Stomach (tissue), 19 donors: ENCODE measurements around the gene RMND5A. TPM values are rescaled to one million over a fixed set of nuclear protein-coding genes. Genes with fewer than 3 reads are reported as not detected.
"Not testable (repeated sequence)": the region's sequence is repeated elsewhere in the genome, so short reads cannot be mapped to it uniquely, and the experiment has no call there.

Source experiments
- DNase-seq, 2 donors: peaks; one replicate each; pipeline versions ENCODE4 v3.0.0 to v3.0.0-alpha.2; 2013 to 2019
- H3K27ac ChIP-seq, 5 donors: fragments of 200-600 bp in 4 of 5; sonication (generic) in 4 of 5; one replicate each; pipeline ENCODE4 v1.5.1; 2013 to 2019; ENCODE audit warnings: mild to moderate bottlenecking in 1 of 5, moderate library complexity in 1 of 5
- H3K27me3 ChIP-seq, 3 donors: fragments of 200-600 bp; sonication (generic); one replicate each; pipeline ENCODE4 v1.5.1; 2017 to 2019; ENCODE audit warnings: mixed run types in 1 of 3
- H3K36me3 ChIP-seq, 4 donors: fragments of 200-600 bp; sonication (generic); 1 replicate in 3 of 4; 2 replicates in 1 of 4; pipeline ENCODE4 v1.5.1; 2016 to 2019
- H3K4me1 ChIP-seq, 4 donors: fragments of 200-600 bp; sonication (generic); one replicate each; pipeline ENCODE4 v1.5.1; 2016 to 2019
- H3K4me3 ChIP-seq, 4 donors: fragments of 200-600 bp; sonication (generic) in 3 of 4; one replicate each; pipeline ENCODE4 v1.5.1; 2016 to 2019; ENCODE audit warnings: mild to moderate bottlenecking in 1 of 4
- H3K9me3 ChIP-seq, 4 donors: fragments of 200-600 bp; sonication (generic); one replicate each; pipeline ENCODE4 v1.5.1; 2016 to 2019
- EP300 ChIP-seq: sonication (generic); formaldehyde crosslinking; IDR thresholded peaks from one replicate; pipeline ENCODE4 v1.6.1; 2017; ENCODE audit warnings: antibody characterized with exemption
- POLR2A ChIP-seq, 4 donors: fragments of 450-650 bp; IDR thresholded peaks; one replicate each; pipeline ENCODE4 v1.6.1; 2016; ENCODE audit warnings: antibody characterized with exemption in 4 of 4, control low read depth in 2 of 4, mild to moderate bottlenecking in 1 of 4, moderate library complexity in 1 of 4
- POLR2AphosphoS5 ChIP-seq, 3 donors: sonication (generic); formaldehyde crosslinking; IDR thresholded peaks; one replicate each; pipeline ENCODE4 v1.6.1; 2016; ENCODE audit warnings: antibody characterized with exemption in 3 of 3
- WGBS, 5 donors: extraction: QIAGEN DNeasy Blood & Tissue Kit in 3 of 5; methylation state at CpG; one replicate each; pipeline versions ENCODE4 v1.1.5 to v1.1.7; 2013 to 2018; 5-methylcytosine and 5-hydroxymethylcytosine counted together
- intact Hi-C: fragments of 100-400 bp; cut with DNase I; formaldehyde crosslinking; loops from one replicate; pipeline ENCODE4 v1.15.1; 2023; ENCODE audit warnings: low total_unique reads
- long read RNA-seq, 10 donors: transcript quantifications; one replicate each; lab custom pipeline, GENCODE V29; 2026
- polyA plus RNA-seq, 3 donors: library from polyadenylated mRNA; stranded (reverse); fragments of 200-250 nt; gene quantifications; one replicate each; pipeline ENCODE4 v1.2.3, GENCODE V29; 2013
- total RNA-seq, 5 donors: library from RNA; depleted of rRNA; stranded (reverse); fragments of >200 nt; gene quantifications; one replicate each; pipeline versions ENCODE4 v1.1.0 to v1.2.3, GENCODE V29; 2014 to 2016
- TF ChIP-seq, protein P1 (sequence below), 7 experiments: fragments of 450-650 bp in 4 of 7; fragments of 200-600 bp in 3 of 7; sonication (generic) in 3 of 7; IDR thresholded peaks; one replicate each; pipeline ENCODE4 v1.5.1; 2016 to 2019; ENCODE audit warnings: antibody characterized with exemption in 7 of 7, control low read depth in 2 of 7, mild to moderate bottlenecking in 1 of 7
- donor health status: healthy with polysubstance abuse.
- donor health status: Bipolar disorder and iron deficiency.
- donor health status: healthy.

RMND5A gene
- 100 to 1,000 TPM in 1 of 5 donors, 10 to 100 TPM in 4; 19.8 to 111 (median 46.9) TPM for total RNA-seq
- polyA plus RNA-seq: 1 to 10 TPM; 7.3 to 9.5 (median 8.9) TPM
- long read RNA-seq, donor 1: 0 reads
- long read RNA-seq, donor 2, full-length matches to known transcripts: 4 of 4 reads
- long read RNA-seq, donor 2, partial matches to known transcripts: 0 of 4 reads
- long read RNA-seq, donor 2, other reads (novel, unspliced or antisense): 0 of 4 reads
- long read RNA-seq, donor 3, full-length matches to known transcripts: 2 of 2 reads
- long read RNA-seq, donor 3, partial matches to known transcripts: 0 of 2 reads
- long read RNA-seq, donor 3, other reads (novel, unspliced or antisense): 0 of 2 reads
- long read RNA-seq, donor 4: 0 reads
- long read RNA-seq, donor 5, full-length matches to known transcripts: 4 of 4 reads
- long read RNA-seq, donor 5, partial matches to known transcripts: 0 of 4 reads
- long read RNA-seq, donor 5, other reads (novel, unspliced or antisense): 0 of 4 reads
- long read RNA-seq, donor 6: 0 reads
- long read RNA-seq, donor 7, full-length matches to known transcripts: 5 of 5 reads
- long read RNA-seq, donor 7, partial matches to known transcripts: 0 of 5 reads
- long read RNA-seq, donor 7, other reads (novel, unspliced or antisense): 0 of 5 reads
- long read RNA-seq, donor 8, full-length matches to known transcripts: 4 of 4 reads
- long read RNA-seq, donor 8, partial matches to known transcripts: 0 of 4 reads
- long read RNA-seq, donor 8, other reads (novel, unspliced or antisense): 0 of 4 reads
- long read RNA-seq, donor 9, full-length matches to known transcripts: 1 of 1 reads
- long read RNA-seq, donor 9, partial matches to known transcripts: 0 of 1 reads
- long read RNA-seq, donor 9, other reads (novel, unspliced or antisense): 0 of 1 reads
- long read RNA-seq, donor 10: 0 reads

- peak within 1 kb of the TSS; percentile 85 to 97 (median 91) for H3K27ac ChIP-seq
- H3K4me1 ChIP-seq, H3K9me3 ChIP-seq, H3K27me3 ChIP-seq, H3K36me3 ChIP-seq, intact Hi-C loops: not testable (repeated sequence)
- H3K4me3 ChIP-seq: peak within 1 kb of the TSS; percentile 60 to 70 (median 68)
- peak in 2 of 3 donors; percentile 32 to 60 for TF ChIP-seq POLR2AphosphoS5 (IDR thresholded peaks at IDR 0.05)
- DNase-seq: peak; percentile 94 to 96
- WGBS, 5 donors: 0 to 1% (median 0%) methylated on average over 23 to 70 of the region's 95 CpGs
Measured at GRCh38 chr2:86719637-86720539, at the start of gene RMND5A. Gene RMND5A (plus strand): TSS chr2:86720291. CDS start chr2:86720668, 377 bp downstream.

DNA sequence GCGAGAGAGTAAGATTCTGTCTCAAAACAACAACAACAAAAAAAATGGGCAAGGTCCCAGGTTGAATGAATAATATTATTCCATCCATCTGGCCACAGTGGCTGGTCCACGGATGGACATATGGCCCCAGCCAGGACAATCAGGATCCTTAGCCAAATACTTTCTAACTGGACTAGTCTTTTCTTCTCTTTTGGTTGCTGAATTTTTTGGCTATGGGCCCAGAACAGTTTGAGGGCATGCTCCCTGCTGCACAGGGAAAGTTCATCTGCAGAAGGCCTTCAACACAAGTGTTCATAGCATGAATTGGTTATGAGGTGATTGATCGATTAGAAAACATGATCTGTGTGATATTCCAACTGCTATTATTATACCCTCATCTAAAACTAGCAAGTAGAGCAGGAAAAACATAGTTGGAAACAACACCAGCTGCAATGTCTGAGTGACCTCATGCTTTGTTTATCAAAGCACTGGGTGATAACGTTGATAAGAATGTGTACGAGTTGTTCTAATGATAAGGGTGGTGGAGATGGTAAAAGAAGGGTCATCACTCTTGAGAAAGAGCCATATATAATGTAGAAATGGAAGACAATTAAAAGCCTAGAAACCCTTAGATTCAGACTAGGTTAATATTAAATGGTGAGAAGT, 48.6 kb upstream of the RMND5A start:
- intact Hi-C loops: no loop called here
- H3K27me3 ChIP-seq: no peaks in the 10 kb centered on the region
- WGBS, 5 donors: 35 to 45% (median 43%) methylated on average over 5 of the region's 5 CpGs
- H3K4me1 ChIP-seq: peaks cover 0 to 12% (median 9%) of the 10 kb centered on the region in 4 donors
- peak in 1 of 2 donors; percentile 28 for DNase-seq
- H3K9me3 ChIP-seq: no peaks in the 10 kb centered on the region
- TF ChIP-seq EP300: no peak
- TF ChIP-seq POLR2AphosphoS5 (IDR thresholded peaks at IDR 0.05): peak in 1 of 3 donors; percentile 31
- no peaks in the 10 kb centered on the region for H3K36me3 ChIP-seq
- H3K4me3 ChIP-seq: no peak overlapping the region
- H3K27ac ChIP-seq: peak overlapping the region in 1 of 5 donors; percentile 16

- TF ChIP-seq, protein P1, sequence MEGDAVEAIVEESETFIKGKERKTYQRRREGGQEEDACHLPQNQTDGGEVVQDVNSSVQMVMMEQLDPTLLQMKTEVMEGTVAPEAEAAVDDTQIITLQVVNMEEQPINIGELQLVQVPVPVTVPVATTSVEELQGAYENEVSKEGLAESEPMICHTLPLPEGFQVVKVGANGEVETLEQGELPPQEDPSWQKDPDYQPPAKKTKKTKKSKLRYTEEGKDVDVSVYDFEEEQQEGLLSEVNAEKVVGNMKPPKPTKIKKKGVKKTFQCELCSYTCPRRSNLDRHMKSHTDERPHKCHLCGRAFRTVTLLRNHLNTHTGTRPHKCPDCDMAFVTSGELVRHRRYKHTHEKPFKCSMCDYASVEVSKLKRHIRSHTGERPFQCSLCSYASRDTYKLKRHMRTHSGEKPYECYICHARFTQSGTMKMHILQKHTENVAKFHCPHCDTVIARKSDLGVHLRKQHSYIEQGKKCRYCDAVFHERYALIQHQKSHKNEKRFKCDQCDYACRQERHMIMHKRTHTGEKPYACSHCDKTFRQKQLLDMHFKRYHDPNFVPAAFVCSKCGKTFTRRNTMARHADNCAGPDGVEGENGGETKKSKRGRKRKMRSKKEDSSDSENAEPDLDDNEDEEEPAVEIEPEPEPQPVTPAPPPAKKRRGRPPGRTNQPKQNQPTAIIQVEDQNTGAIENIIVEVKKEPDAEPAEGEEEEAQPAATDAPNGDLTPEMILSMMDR (IDR thresholded peaks at IDR 0.05): no peak
- TF ChIP-seq POLR2AphosphoS5 (IDR thresholded peaks at IDR 0.05) (no peak), EP300 (no peak), POLR2A (IDR thresholded peaks at IDR 0.05) (no peak)
- no peaks in the 10 kb centered on the region for H3K36me3 ChIP-seq
- H3K27me3 ChIP-seq: no peaks in the 10 kb centered on the region
- intact Hi-C loops: no loop called here
- WGBS, 5 donors: 83 to 96% (median 89%) methylated on average over 3 of the region's 3 CpGs
- H3K27ac ChIP-seq: no peak overlapping the region
- DNase-seq: peak in 1 of 2 donors; percentile 5
- peaks cover 0 to 12% (median 9%) of the 10 kb centered on the region in 4 donors for H3K4me1 ChIP-seq
- H3K9me3 ChIP-seq: no peaks in the 10 kb centered on the region
- H3K4me3 ChIP-seq: no peak overlapping the region
Measured at GRCh38 chr2:86672027-86672545, 48.0 kb upstream of the RMND5A start.

DNA sequence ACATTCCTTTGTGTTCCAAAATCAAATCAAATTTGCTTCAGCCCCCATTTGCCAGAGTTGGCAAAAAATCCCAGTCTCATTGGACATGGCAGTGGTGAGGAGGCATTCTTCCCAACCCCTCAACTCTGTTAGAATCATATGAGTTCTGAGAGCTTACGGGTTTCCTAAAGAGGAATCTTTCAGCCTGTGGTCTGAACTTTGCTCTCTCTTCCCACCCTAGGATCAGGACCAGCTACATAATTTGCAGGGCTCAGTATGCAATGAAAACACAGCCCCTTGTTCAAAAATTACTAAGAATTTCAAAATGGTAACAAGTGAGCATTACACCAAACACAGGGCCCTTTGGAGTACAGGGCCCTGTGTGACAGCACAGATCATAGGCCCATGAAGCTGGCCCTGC, 47.1 kb upstream of the RMND5A start:
- H3K27me3 ChIP-seq: no peaks in the 10 kb centered on the region
- H3K9me3 ChIP-seq: no peaks in the 10 kb centered on the region
- no peak for TF ChIP-seq POLR2AphosphoS5 (IDR thresholded peaks at IDR 0.05)
- TF ChIP-seq POLR2A (IDR thresholded peaks at IDR 0.05): no peak
- no peak for TF ChIP-seq EP300
- TF ChIP-seq, protein P1 (IDR thresholded peaks at IDR 0.05): no peak
- no peak for DNase-seq
- no peak overlapping the region for H3K4me3 ChIP-seq
- no peak overlapping the region for H3K27ac ChIP-seq
- peaks cover 0 to 12% (median 9%) of the 10 kb centered on the region in 4 donors for H3K4me1 ChIP-seq
- WGBS, 5 donors: 82 to 98% (median 93%) methylated on average over 1 of the region's 1 CpG
- intact Hi-C loops: no loop called here
- H3K36me3 ChIP-seq: no peaks in the 10 kb centered on the region
